Colonic mucosa (tissue), 4 donors: ENCODE measurements around the gene ABCC10. TPM values are rescaled to one million over a fixed set of nuclear protein-coding genes. Genes with fewer than 3 reads are reported as not detected.

Experiments used
- DNase-seq: peaks from one replicate; pipeline ENCODE4 v3.0.0-alpha.2; 2020
- H3K27ac ChIP-seq: fragments of 200-600 bp; one replicate; pipeline ENCODE4 v1.8.0; 2021
- H3K27me3 ChIP-seq: fragments of 200-600 bp; one replicate; pipeline ENCODE4 v1.8.0; 2021
- H3K36me3 ChIP-seq: fragments of 200-600 bp; one replicate; pipeline ENCODE4 v1.8.0; 2021
- H3K4me1 ChIP-seq: fragments of 200-600 bp; one replicate; pipeline ENCODE4 v1.8.0; 2021; ENCODE audit warnings: mild to moderate bottlenecking
- H3K4me3 ChIP-seq: fragments of 200-600 bp; one replicate; pipeline ENCODE4 v1.8.0; 2021
- H3K9ac ChIP-seq, 2 donors: one replicate each; pipeline ENCODE4 v1.7.0; 2013; ENCODE audit warnings: control low read depth in 2 of 2, low read depth in 2 of 2, low read length in 2 of 2
- H3K9me3 ChIP-seq: fragments of 200-600 bp; one replicate; pipeline ENCODE4 v1.8.0; 2021
- CTCF ChIP-seq: fragments of 200-600 bp; IDR thresholded peaks from one replicate; pipeline ENCODE4 v1.8.0; 2022; ENCODE audit warnings: antibody characterized with exemption, mild to moderate bottlenecking
- intact Hi-C: fragments of 100-400 bp; cut with DNase I; formaldehyde crosslinking; loops from one replicate; pipeline ENCODE4 v1.14.1; 2022
- total RNA-seq, 2 donors: library from RNA; stranded (reverse); fragmentation: NEBNext Ultra II Directional in 1 of 2; extraction: Animal tissue kit (Norgen Biotek cat#: 25700) in 1 of 2; gene quantifications; one replicate each; pipeline ENCODE4 v1.2.1, GENCODE V29; 2021
- donor health status: healthy.
- donor health status: DM: no; HTN: no; CAD: no.
- donor health status: DM: no; HTN: no; CAD: no.

Gene ABCC10
- total RNA-seq, 2 donors from 2014 or later: 22.9 to 33.9 TPM

- Histone ChIP-seq H3K36me3 (no peaks in the 10 kb centered on the region), H3K9me3 (no peaks in the 10 kb centered on the region), H3K9ac (peak overlapping the region; percentile 46 to 98), H3K27ac (peak overlapping the region; percentile 86), H3K27me3 (no peaks in the 10 kb centered on the region), H3K4me3 (peak overlapping the region; percentile 94), H3K4me1 (peaks cover 5% of the 10 kb centered on the region)
- no peak for TF ChIP-seq CTCF
- intact Hi-C loops: no loop called here
- no peak for DNase-seq
Measured at GRCh38 chr6:43426928-43427405, 374 bp upstream of the ABCC10 start.

DNA sequence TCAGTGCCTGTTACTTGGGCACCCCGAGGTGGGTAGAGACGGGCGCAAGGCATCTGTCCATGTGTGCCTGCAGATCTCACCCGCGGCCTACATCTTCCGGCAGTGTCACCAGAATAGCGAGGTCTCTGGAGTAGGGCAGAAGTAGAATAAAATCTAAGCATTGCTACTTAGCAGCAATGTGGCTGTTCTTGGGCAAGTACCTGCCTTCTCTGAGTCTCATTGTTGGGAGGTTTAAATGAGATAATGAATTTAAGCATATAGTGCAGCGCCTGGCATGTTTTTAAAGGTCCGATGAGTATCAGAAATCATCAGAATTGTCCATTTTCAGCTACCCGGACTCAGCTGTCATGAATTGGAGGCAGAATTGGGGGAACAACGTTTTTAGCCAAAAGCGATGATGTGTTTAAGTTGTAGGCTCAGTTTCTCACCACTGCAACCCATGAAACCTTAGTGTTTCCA lies 800 bp downstream of the ABCC10 start:
- no peaks in the 10 kb centered on the region for H3K36me3 ChIP-seq
- no peak for TF ChIP-seq CTCF
- peak overlapping the region; percentile 76 to 98 for H3K9ac ChIP-seq
- DNase-seq: no peak
- intact Hi-C loops: no loop called here
- H3K27ac ChIP-seq: peak overlapping the region; percentile 86
- H3K4me3 ChIP-seq: peak overlapping the region; percentile 94
- no peaks in the 10 kb centered on the region for H3K27me3 ChIP-seq
- H3K9me3 ChIP-seq: no peaks in the 10 kb centered on the region
- H3K4me1 ChIP-seq: peaks cover 5% of the 10 kb centered on the region

DNA sequence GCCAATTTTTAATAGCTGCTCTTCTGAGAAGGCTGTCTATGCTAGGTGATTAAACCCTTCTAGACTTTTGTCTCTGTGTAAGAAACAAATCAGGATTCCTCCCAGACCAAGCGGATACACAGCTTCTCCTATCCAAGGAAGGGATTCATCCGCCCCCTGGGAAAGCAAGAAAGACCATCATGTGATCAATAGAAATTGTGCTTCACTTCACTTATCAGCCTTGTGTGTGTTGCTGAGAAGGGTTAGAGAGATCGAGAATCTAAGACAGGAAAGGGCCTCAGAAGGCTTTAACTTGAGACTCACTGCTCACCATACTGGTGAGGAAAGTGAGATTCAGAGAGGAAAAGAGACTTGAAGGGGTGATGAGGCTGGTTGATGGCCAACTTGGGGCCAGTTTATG lies 1.5 kb downstream of the ABCC10 start:
- H3K9ac ChIP-seq: peak overlapping the region in 1 of 2 donors; percentile 98

DNA sequence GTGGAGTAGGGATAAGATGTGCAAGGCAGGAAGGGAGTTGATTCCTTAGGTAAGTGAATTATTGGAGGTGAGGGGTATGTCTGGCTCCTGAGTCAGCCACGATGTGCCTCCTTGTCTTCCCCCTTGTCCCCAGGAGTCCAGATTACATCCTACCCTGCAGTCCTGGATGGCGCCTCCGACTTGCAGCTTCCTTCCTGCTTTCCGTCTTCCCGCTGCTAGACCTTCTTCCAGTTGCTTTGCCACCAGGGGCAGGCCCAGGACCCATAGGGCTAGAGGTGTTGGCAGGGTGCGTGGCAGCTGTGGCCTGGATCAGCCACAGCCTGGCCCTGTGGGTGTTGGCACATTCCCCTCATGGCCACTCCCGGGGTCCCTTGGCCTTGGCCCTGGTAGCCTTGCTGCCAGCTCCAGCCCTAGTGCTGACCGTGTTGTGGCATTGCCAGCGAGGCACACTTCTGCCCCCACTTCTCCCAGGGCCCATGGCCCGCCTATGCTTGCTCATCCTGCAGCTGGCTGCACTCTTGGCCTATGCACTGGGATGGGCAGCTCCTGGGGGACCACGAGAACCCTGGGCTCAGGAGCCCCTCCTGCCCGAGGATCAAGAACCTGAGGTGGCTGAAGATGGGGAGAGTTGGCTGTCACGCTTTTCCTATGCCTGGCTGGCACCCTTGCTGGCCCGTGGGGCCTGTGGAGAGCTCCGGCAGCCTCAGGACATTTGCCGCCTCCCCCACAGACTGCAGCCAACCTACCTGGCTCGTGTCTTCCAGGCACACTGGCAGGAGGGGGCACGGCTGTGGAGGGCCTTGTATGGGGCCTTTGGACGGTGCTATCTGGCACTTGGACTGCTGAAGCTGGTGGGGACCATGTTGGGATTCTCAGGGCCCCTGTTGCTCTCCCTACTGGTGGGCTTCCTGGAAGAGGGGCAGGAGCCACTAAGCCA lies 4.9 kb downstream of the ABCC10 start:
- Histone ChIP-seq H3K27ac (no peak overlapping the region), H3K27me3 (no peaks in the 10 kb centered on the region), H3K9me3 (no peaks in the 10 kb centered on the region), H3K4me1 (peaks cover 14% of the 10 kb centered on the region), H3K36me3 (no peaks in the 10 kb centered on the region), H3K4me3 (no peak overlapping the region), H3K9ac (no peak overlapping the region)
- no peak for DNase-seq
- intact Hi-C loops: no loop called here
- TF ChIP-seq CTCF: no peak

More for the DNA sequence above, 1.5 kb downstream of the ABCC10 start:
- Histone ChIP-seq H3K27me3 (no peaks in the 10 kb centered on the region), H3K9me3 (no peaks in the 10 kb centered on the region), H3K27ac (no peak overlapping the region), H3K36me3 (no peaks in the 10 kb centered on the region), H3K4me3 (no peak overlapping the region), H3K4me1 (peaks cover 5% of the 10 kb centered on the region)
- DNase-seq: no peak
- TF ChIP-seq CTCF: no peak
- intact Hi-C loops: no loop called here

DNA sequence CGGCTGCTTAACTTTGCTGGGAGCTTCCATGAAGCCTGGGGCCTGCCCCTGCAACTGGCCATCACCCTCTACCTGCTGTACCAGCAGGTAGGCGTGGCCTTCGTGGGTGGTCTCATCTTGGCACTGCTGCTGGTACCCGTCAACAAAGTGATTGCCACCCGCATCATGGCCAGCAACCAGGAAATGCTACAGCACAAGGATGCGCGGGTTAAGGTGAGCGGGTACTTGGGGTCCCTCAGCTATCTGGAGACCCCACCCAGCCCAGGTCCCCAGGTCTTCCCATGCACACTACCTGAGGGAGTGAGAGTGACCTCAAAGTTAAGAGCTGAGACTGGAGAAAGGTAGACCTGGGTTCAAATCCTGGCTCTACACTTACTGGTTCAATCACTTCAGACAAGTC lies 5.8 kb downstream of the ABCC10 start:
- Histone ChIP-seq H3K4me1 (peaks cover 14% of the 10 kb centered on the region), H3K4me3 (no peak overlapping the region), H3K9me3 (no peaks in the 10 kb centered on the region), H3K27ac (no peak overlapping the region), H3K36me3 (no peaks in the 10 kb centered on the region), H3K9ac (no peak overlapping the region), H3K27me3 (no peaks in the 10 kb centered on the region)
- TF ChIP-seq CTCF: no peak
- intact Hi-C loops: no loop called here
- DNase-seq: no peak
